ENCODE measurements around the gene CDH7.

CDH7 gene

DNA sequence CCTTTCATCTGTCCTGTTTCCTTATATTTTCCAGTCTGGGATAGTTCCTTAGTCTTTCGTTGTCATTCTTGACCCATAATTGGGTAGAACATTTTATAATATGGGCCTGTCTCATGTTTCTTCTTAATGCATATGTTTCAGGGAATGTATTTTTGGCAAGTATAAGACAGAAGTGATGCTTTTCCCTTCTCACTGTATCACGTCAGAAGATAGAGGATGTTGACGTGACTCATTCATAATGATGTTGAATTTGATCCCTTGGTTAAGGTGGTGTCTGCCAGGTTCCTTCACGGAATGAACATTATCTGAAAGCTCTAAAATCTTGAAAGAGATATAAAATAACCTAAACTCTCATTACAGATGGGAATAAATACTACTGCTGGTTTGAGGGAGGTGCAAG is 18.8 kb downstream of the CDH7 start:
- FAIRE-seq: no peak

DNA sequence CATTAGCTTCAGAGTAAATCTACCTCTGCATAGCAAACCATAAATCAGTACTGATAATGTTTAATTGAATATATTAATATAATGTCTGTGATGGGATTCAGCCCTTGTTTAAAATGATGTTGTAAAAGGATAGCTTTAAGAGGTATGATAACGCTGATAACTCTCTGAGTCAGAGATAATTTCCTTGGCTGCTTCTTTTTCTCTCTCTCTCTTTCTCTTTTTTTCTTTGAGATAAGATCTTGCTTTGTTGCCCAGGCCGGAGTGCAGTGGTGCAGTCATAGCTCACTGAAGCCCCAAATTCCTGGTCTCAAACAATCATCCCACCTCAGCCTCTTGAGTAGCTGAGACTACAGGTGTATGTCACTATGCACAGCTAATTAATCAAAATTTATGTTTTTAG is 35.7 kb downstream of the CDH7 start:
- FAIRE-seq: no peak

DNA sequence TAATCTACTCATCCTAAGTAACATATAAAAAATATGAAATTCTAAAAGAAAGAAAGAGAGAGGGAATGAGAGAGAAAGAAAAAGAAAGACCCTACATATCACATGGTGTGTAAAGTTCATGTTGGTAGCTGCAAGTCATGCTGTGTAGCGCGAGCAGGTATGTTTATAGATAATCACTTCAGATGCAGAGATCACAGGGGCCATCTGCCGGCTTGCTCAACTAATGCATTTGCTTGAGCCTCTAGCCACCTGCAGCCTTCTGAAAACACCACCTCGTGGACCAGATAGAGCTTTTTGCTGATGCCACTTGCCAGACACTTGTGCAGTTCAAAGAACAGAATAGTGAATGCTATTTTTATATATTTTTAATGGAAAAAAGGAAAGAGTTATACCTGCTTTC is 37.6 kb downstream of the CDH7 start:
- no peak for FAIRE-seq

DNA sequence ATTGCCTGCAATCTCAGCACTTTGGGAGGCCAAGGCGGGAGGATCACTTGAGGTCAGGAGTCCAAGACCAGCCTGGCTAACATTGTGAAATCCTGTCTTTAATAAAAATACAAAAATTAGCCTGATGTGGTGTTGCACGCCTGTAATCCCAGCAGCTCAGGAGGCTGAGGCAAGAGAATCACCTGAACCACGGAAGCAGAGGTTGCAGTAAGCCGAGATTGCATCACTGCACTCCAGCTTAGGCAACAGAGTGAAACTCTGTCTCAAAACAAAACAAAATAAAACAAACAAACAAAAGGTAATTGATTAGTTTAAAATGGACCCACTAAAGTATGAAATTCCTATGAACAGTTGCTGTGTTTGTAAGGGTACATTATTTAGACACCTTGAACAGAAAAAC is 39.8 kb downstream of the CDH7 start:
- no peak for FAIRE-seq

DNA sequence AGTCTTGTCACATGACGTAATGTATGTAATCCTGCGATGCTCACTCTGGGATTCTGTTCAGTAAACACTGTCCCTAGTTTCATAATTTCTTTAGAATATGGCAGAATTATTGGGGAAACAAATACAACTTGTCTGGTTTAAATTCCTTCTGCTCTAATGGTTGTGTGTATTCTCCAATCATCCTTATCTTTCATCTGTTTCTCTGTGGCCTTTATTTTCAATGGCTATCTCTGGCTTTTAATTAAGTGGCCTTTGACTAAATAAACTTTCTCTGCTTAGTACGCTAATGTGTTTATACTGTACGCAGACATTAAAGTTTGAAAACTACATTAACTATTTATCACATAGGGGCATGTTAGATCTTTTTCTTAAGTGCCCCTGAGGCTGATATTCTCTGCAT is 40.9 kb downstream of the CDH7 start:
- no peak for FAIRE-seq

DNA sequence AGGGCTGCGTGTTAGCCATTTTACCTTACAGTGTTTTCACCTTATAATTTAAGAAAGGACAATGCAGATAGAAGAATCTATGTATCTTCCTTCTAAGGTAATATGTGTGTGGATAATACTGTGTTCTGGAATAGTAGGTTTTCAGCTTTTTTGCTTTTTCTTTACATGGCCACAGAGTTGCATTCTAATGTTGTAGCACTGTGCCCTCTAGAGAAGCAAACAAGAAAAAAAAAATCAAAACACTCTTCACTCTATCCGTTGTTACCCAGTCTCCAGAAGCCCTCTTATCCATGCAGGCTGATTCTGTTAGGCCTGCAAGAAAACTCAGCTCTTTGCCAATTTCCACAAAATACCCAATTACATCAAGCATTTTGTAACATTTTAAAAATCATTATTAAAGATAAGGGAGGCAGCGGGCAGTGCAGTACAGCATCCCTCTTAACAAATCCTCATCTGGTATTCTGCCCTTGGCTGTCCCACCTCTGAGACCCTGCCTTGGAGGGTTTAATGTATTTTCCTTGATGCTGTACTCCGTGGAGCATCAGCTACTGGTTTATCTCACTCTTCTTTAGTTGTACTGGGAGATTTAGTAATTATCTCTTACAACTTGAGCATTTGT is 41.8 kb downstream of the CDH7 start:
- FAIRE-seq: no peak

DNA sequence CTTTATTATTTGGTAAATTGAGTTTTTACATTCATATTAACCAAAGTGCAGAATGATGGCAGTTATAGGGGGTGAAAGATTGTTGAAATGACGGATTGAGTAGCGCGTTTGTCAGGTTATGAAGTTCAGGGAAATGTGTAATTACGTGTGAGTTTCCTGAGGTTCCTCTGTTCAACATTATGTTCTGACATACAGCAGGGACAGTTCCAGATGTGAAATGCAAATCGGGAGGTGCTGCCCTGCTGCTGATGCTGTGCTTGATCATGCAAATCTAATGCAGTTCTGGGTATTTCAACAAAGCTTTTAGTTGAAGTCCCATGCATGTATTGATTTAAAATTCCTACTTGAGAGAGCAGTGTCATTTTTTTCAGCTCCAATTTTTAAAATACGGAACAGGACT is 57.9 kb downstream of the CDH7 start:
- no peak for FAIRE-seq

DNA sequence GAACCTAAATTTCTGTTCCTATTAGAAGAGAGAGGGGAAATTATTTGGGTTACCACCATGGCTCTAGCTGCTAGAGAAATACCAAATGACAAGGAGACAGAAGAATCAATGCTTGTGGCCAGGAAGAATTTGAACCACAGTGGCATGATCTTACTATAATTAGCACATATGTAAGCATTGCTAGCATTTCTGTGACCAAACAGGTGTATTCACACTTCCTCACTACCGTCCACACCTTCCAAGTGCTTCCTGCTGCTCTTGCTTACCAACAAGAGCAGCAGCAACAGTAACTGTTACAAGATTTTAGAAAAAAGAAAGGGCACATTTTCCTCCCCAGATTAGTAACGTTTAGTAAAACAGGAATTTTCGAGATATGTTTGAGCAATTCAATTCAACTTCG is 60.5 kb downstream of the CDH7 start:
- FAIRE-seq: no peak

DNA sequence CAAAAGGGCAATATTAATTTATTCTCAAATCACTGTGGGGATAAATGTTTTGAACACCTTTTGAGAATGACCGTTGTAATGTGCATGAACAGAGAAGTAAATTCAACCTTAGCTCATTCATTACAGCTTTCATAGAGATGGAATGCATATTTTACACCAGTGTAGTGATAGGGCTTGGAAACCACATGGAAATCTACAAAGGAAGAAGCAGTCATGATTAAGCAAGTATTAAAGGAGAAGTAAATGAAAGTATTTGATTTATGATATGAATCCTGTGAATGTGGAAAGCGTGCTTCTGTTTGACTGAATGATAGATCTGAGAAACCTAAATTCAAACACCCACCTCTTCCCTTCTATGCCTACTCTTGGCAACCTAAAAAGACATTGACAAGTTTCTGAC is 64.7 kb downstream of the CDH7 start:
- FAIRE-seq: no peak

DNA sequence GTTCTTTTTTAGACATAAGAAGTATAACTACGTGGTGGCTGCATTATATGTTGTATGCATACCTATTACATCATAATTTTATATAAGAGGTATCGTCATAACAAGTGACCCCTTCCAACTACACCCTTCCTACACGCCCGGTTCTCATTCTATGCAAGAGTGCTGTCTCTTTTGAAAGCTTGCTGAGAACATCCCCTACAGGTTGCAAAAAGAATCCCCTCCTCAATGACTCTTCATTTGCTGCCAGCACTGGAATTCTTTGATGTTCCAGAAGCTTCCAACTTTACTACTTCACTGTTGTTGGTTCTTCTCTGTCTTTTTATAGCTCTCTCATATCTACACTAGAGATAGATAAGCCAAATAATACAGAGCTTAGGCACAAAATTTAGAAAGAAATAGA is 66.4 kb downstream of the CDH7 start:
- no peak for FAIRE-seq

DNA sequence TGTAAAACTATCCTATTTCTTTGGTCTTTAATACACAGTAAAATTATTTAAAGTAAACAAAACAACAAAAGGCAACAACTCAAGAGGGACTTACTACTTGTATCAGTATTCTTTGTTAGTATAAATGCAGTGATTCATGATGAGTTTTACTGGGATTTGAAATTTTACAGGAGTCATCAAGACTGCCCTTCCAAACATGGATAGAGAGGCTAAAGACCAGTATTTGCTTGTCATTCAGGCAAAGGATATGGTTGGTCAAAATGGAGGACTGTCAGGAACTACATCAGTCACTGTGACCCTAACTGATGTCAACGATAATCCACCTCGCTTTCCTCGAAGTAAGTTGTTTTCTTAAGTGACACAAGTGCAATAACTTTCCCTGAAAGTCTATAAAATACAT is 71.1 kb downstream of the CDH7 start:
- no peak for FAIRE-seq

DNA sequence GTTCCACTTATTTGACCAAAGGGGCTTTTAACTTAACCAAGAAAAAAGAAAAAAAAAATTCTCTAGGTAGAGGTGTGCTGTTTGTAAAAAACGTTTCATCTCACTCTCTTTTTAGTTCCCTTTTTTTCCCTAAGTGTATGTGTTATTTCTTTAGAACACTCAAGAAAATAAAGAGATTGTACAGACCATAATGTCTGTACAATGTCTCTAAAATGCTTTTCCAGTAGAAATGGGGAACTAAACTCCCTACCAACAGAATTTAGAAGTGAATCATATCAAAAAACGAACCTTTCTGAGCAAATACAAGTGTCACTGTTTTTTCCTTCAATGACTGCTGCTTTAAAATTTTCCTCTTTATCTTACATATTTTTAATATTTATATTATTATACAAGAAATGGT is 72.0 kb downstream of the CDH7 start:
- FAIRE-seq: no peak

DNA sequence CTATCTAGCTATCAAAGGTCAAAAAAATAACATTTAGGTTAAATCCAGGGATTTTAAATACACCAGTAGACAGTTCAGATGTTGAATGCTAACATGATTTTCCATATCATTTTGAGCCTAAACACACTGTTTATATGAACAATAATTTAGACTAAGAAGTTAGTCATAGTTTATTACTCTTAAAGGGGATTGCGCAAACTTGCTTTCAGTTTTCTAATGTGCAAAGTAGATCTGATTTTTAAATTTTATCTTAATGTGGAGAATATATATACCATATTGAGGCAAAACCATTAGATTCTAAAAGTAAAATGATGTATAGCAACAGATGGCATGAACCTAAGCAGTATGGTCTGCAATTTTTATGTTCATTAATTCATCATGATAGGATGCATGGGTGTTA is 76.6 kb downstream of the CDH7 start:
- no peak for FAIRE-seq

DNA sequence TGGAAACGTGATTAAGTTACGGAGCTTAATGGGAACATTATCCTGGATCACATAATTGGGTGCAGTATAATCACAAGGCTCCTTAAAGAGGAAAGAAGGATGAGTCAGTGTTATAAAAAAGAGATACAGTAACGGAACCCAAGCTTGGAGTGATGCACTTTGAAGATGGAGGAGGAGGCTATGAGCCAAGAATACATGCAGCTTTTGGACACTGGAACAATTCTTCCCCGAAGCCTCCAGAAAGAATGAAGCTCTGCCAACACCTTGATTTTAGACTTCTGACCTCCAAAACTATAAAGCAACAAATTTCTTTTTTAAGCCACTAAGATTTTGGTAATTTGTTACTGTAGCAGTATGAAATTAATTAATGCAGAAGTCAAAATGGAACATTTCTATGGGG is 85.1 kb downstream of the CDH7 start:
- FAIRE-seq: no peak

DNA sequence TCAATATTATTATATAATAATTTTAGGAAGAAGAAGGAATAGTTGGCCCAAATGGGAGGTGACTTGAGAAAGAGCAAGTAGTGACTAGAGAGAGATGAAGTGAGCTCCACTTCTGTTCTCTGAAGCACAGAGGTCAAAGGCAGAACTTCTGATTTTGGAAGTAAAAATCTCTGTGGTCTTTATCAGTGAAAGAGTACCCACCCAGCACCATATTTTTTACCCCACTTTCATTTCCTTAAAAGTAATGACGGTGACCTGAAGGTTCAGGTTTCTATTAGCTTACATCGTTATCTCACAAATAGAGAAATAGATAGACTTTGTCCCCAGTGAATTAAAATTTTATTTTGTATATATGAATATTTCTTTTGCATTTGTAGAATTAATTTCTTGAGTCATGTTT is 95.3 kb downstream of the CDH7 start:
- FAIRE-seq: no peak

DNA sequence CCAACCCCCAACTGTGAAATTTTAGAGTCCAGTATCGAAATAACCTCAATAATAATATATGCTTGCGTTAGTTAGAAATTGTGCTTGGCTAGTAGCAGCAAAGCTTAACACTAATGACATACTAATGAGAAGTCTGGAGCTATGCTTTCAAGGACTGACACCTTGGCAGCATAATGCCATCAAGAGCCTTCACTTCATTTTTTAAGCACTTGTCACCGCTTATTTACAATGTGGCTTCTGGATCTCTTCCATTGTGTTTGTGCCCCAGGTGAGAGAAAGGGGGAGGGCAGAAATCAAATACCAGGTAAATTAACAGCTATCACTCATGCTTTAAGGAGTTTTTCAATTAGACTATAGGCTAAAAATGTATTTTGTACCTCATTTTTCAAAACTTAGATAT is 101.5 kb downstream of the CDH7 start:
- FAIRE-seq: no peak

DNA sequence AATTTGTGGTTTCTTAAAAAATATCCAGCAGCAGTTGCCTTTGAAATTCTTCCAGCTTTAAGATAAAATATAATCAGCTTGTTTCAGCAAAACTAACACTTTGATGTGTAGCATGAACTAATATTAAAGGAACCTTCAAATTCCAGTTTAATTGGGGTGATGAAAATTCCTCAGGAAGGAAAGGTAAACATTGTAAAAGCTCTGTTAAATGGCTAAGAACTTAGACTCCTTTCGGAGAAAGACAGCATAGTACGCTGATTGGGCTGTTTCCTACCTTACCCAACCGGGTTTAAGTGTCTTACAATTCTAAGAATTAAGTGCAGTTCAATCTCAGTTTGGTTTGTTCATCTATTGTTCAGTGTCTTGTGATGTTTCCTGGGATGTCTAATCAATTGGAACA is 108.3 kb downstream of the CDH7 start:
- FAIRE-seq: no peak

DNA sequence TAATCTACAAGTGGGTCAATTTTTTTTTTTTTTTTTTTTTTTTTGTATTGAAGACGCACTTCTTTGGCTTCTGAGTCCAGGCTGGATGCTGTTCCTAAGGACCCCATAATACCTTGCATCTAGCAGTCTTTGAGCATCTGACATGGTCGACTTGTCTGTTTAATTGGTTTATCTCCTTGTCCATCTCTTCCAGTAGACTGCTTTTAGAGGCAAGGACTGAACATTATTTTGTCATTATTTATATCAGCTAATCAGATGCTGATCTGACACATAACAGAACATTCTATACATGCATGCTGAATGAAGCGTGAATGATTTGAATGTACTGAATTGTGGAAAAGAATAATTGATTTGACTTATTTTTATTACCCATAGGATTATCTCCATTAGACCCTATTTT is 118.7 kb downstream of the CDH7 start:
- no peak for FAIRE-seq

DNA sequence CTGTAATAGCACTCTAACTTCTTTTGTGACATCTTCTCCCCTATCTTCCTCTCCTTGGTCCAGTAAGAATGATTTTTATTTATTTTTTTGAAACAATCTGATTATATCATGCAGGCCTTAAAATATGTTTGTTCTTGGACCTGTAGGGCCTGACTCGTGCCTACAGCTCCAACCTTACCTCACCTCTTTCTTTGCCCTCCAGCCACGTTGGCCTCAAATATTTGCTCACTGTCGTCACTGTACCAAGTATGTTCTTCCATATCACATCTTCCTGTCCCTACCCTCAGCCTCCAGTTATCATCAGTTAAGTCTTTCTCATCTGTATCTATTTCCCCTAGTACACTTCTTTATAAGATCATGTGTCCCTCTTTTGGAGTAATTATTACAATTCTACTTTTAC is 125.5 kb downstream of the CDH7 start:
- no peak for FAIRE-seq

DNA sequence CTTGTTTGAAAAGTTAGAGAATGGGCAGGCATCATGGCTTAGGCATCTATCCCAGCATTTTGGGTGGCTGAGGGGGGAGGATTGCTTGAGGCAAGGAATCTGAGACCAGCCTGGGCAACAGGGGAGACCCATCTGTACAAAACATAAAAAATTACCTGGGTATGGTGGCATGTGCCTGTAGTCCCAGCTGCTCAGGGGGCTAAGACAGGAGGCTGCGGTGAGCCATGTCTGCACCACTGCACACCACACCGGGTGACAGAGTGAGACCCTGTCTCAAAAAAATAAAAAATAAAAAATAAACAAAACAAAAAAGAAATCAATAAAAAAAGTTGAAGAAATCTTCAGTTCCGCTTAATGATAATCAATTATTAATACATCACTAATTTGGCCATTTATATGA is 146.5 kb downstream of the CDH7 start:
- FAIRE-seq: no peak

DNA sequence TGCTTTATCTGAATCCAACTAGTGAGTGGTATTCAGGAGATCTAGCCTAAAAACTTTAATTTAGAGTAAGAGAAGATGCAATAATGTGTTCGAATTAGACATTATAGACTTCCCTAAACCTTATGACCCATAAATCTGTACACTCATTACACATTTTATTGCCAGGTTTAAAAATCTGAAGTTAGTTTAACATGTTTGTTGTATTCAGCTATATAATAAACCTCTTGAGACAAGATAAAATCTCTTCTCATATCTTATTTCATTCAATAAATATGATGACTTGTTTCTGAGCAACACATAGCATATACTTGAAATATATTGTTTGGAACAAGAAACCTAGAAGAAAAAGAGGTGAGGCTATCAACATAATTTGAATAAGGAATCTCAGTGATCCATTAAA is 150.7 kb downstream of the CDH7 start:
- FAIRE-seq: no peak

DNA sequence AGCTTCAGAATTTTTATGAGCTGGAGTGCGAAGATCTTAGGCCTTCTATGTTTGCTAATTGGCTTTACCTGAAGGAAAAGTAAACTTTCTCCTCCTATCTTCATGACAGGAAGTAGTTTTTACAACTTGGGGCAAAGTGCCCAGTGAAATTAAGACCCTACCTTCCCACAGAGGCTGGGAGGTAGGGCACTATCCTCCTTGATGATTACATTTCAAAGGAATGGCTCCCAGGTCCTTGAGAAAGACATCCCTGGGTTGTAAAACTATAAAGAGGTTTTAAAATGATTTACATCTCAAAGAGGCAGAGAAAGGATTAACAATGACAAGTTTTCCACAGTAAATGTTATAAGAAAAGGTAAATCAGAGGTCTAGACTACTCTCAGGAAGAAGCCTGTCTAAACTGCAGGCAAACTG is 155.8 kb downstream of the CDH7 start:
- FAIRE-seq: no peak

DNA sequence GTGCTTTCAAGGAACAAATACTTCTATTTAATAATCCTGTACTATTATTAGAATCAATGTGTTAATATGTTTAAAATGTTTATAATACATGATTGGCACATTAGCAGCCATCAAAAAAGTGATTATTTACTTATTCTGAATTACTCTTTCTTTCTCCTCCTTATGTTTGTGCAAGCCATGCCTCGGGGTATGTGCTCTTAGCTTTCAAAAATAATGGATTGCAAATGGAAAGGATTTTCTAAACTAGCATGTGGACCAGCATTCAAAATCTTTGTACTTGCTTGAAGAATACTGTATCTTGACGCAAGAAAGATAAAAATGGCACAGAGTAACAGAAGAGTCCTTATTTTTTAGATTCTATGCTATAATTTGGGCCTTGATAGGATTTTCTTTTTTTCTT is 156.5 kb downstream of the CDH7 start:
- no peak for FAIRE-seq

DNA sequence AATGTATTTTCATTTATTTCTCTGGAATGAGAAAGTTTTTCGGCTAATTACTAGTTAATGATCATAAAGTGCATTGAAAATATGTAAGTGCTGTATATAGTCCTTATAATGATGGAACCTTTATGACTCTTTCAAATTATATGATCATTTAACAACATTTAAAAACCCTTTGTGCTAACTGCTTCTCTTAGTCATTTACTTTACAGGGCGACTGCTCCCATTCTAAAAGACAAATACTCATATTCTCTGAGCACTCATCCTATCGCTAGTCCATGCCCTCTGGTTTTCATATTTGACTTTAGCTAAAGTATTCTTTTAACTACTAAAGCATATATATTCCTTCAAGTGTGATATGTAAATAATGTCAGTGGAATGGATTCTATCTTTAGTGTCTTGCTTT is 168.2 kb downstream of the CDH7 start:
- FAIRE-seq: no peak

DNA sequence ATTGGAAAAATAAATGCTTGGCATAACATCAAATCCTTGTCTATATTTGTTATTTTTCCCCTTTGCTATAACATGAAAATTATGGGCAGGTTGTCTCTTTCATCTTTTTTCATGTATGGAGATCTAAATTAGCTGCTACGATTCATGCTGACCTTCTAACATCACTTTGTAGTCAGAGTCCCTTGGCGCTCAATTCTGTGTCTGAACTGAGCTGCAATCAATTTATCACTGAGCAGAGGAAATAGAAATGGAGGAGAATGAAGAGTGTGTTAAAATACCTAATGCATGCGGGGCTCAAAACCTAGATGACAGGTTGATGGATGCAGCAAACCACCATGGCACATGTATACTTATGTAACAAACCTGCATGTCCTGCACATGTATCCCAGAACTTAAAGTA is 168.9 kb downstream of the CDH7 start:
- FAIRE-seq: no peak

DNA sequence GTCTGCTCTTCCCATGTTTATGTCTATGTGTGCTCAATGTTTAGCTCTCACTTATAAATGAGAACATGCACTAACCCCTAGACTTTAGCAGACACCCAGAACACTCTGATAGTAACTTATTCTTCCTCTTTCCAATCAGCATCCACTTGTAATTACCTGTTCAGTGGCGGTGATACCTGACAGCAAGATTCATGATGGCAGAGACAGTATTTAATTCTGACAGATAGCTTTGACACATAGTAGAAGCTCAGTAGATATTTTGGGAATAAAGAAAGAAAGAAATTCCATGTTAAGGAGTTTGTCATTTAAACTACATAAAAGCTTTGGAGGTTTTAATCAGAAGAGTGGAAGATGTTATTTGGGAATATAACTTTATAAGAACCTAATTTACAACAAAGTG is 171.3 kb downstream of the CDH7 start:
- FAIRE-seq: no peak

All from islet of Langerhans (tissue), 1 donor.